Tibial artery (tissue), 4 donors: Measurements from ENCODE around the gene CHRNE.
A peak's percentile ranks its signal among the peaks of the same experiment; 100 is the strongest.

Experiments
- DNase-seq, 2 donors: peaks; one replicate each; pipeline ENCODE4 v3.0.0-alpha.2; 2019
- H3K27ac ChIP-seq, 2 donors: fragments of 200-600 bp; sonication (generic) in 1 of 2; 1 replicate in 1 of 2; 2 replicates in 1 of 2; pipeline ENCODE4 v1.5.1; 2018 to 2019; ENCODE audit warnings: mild to moderate bottlenecking in 1 of 2
- H3K27me3 ChIP-seq, 2 donors: fragments of 200-600 bp; sonication (generic) in 1 of 2; one replicate each; pipeline versions ENCODE4 v1.5.1 to v1.6.0; 2016 to 2019
- H3K36me3 ChIP-seq, 3 donors: fragments of 200-600 bp; sonication (generic) in 2 of 3; one replicate each; pipeline ENCODE4 v1.5.1; 2016 to 2019; ENCODE audit warnings: mild to moderate bottlenecking in 2 of 3
- H3K4me1 ChIP-seq, 4 donors: fragments of 200-600 bp; sonication (generic) in 2 of 4; 1 replicate in 3 of 4; 2 replicates in 1 of 4; pipeline ENCODE4 v1.5.1; 2016 to 2019
- H3K4me3 ChIP-seq, 2 donors: fragments of 200-600 bp; sonication (generic) in 1 of 2; 1 replicate in 1 of 2; 2 replicates in 1 of 2; pipeline ENCODE4 v1.5.1; 2018 to 2019; ENCODE audit warnings: mild to moderate bottlenecking in 2 of 2
- H3K9me3 ChIP-seq, 3 donors: fragments of 200-600 bp; sonication (generic) in 1 of 3; one replicate each; pipeline ENCODE4 v1.5.1; 2016 to 2019
- intact Hi-C: fragments of 100-400 bp; cut with DNase I; formaldehyde crosslinking; loops from one replicate; pipeline ENCODE4 v1.15.0; 2023; ENCODE audit warnings: low total_unique reads
- TF ChIP-seq, protein P1 (sequence below), 2 experiments: fragments of 200-600 bp in 1 of 2; fragments of 450-650 bp in 1 of 2; IDR thresholded peaks; one replicate each; pipeline ENCODE4 v1.5.1; 2017 to 2019; ENCODE audit warnings: antibody characterized with exemption in 2 of 2, mild to moderate bottlenecking in 1 of 2, moderate library complexity in 1 of 2

CHRNE gene

GRCh38 chr17:4891411-4892410 is 11.2 kb downstream of the CHRNE start:
- no peak overlapping the region for H3K4me3 ChIP-seq

GRCh38 chr17:4887581-4887980 is 15.3 kb downstream of the CHRNE start:
- intact Hi-C loops: loop anchor here (5.0 to 10.0 kb wide), 2 partner anchors 53 to 155 kb away; partner anchors contain the start of genes MED11 and MINK1
- TF ChIP-seq, protein P1, sequence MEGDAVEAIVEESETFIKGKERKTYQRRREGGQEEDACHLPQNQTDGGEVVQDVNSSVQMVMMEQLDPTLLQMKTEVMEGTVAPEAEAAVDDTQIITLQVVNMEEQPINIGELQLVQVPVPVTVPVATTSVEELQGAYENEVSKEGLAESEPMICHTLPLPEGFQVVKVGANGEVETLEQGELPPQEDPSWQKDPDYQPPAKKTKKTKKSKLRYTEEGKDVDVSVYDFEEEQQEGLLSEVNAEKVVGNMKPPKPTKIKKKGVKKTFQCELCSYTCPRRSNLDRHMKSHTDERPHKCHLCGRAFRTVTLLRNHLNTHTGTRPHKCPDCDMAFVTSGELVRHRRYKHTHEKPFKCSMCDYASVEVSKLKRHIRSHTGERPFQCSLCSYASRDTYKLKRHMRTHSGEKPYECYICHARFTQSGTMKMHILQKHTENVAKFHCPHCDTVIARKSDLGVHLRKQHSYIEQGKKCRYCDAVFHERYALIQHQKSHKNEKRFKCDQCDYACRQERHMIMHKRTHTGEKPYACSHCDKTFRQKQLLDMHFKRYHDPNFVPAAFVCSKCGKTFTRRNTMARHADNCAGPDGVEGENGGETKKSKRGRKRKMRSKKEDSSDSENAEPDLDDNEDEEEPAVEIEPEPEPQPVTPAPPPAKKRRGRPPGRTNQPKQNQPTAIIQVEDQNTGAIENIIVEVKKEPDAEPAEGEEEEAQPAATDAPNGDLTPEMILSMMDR (IDR thresholded peaks at IDR 0.05): no peak
- Histone ChIP-seq H3K4me1 (no peaks in the 10 kb centered on the region), H3K9me3 (no peaks in the 10 kb centered on the region), H3K27me3 (peaks cover 0 to 6% of the 10 kb centered on the region in 2 donors), H3K36me3 (peaks cover 72 to 93% (median 76%) of the 10 kb centered on the region in 3 donors), H3K27ac (no peak overlapping the region), H3K4me3 (no peak overlapping the region)
- DNase-seq: no peak

More at GRCh38 chr17:4891411-4892410, 11.2 kb downstream of the CHRNE start:
- no peak for DNase-seq
- H3K9me3 ChIP-seq: no peaks in the 10 kb centered on the region
- TF ChIP-seq, protein P1 (IDR thresholded peaks at IDR 0.05): no peak
- no peaks in the 10 kb centered on the region for H3K4me1 ChIP-seq
- intact Hi-C loops: no loop called here
- H3K27ac ChIP-seq: no peak overlapping the region
- peaks cover 84 to 97% (median 90%) of the 10 kb centered on the region in 3 donors for H3K36me3 ChIP-seq
- peaks cover 0 to 6% of the 10 kb centered on the region in 2 donors for H3K27me3 ChIP-seq

DNA sequence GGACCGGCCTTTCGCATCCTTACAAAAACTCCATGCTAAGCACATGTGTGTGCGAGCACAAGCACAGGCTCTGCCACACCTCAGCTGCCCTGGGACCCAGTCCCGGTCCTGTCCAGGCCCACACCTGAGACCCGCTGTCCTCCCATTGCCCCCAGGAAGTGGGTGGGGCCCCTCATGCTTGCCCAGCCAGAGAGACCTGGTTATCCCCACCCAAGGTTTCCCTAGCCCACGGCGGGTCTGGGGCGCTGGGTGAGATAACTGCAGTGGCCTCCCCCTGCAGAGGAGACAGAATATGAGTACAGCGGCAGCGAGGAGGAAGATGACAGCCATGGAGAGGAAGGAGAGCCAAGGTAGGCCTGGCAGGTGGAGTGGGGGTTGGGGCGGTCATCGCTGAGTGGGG is 16.1 kb downstream of the CHRNE start:
- no peaks in the 10 kb centered on the region for H3K9me3 ChIP-seq
- DNase-seq: no peak
- peaks cover 0 to 4% (median 0%) of the 10 kb centered on the region in 4 donors for H3K4me1 ChIP-seq
- intact Hi-C loops: loop anchor here (5.0 to 10.0 kb wide), 2 partner anchors 52 to 155 kb away; partner anchors contain the start of genes MED11 and MINK1
- TF ChIP-seq, protein P1 (IDR thresholded peaks at IDR 0.05): no peak
- H3K36me3 ChIP-seq: peaks cover 65 to 92% (median 68%) of the 10 kb centered on the region in 3 donors
- H3K4me3 ChIP-seq: no peak overlapping the region
- no peak overlapping the region for H3K27ac ChIP-seq
- H3K27me3 ChIP-seq: peaks cover 0 to 6% of the 10 kb centered on the region in 2 donors

DNA sequence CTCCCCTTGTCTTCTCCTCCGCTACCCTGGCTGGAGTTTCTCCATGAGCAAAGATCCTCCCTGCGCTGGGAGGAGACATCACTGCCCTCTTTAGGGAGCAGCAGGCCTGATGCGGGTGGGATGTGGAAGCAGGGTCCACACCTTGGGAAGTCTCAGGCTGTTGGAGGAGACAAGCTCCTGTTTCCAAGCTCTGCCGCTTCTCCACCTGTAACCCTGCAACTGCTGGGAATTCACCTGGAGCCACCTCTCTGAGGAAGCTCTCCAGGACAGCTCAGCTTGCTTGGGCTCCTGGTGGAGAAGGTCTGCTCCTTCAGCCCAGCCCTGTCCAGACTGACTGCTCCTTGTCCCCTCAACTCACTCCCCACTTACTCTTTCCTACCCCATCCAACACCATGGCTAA is 18.4 kb downstream of the CHRNE start:
- peaks cover 41 to 81% (median 45%) of the 10 kb centered on the region in 3 donors for H3K36me3 ChIP-seq
- H3K27ac ChIP-seq: no peak overlapping the region
- peaks cover 0 to 6% (median 0%) of the 10 kb centered on the region in 4 donors for H3K4me1 ChIP-seq
- DNase-seq: no peak
- intact Hi-C loops: loop anchor here (5.0 to 10.0 kb wide), 2 partner anchors 50 to 97 kb away; partner anchors contain the start of genes GLTPD2, MINK1 and VMO1
- H3K27me3 ChIP-seq: no peaks in the 10 kb centered on the region
- H3K4me3 ChIP-seq: no peak overlapping the region
- no peaks in the 10 kb centered on the region for H3K9me3 ChIP-seq
- TF ChIP-seq, protein P1 (IDR thresholded peaks at IDR 0.05): no peak

- Histone ChIP-seq H3K36me3 (peaks cover 35 to 74% (median 38%) of the 10 kb centered on the region in 3 donors), H3K9me3 (no peaks in the 10 kb centered on the region), H3K4me1 (peaks cover 0 to 9% (median 0%) of the 10 kb centered on the region in 4 donors), H3K27ac (no peak overlapping the region), H3K4me3 (no peak overlapping the region), H3K27me3 (no peaks in the 10 kb centered on the region)
- intact Hi-C loops: loop anchor here (5.0 to 10.0 kb wide), 2 partner anchors 47 to 95 kb away; partner anchors contain the start of genes GLTPD2, MINK1 and VMO1
- DNase-seq: no peak
- TF ChIP-seq, protein P1 (IDR thresholded peaks at IDR 0.05): peak; percentile 48 to 58
These were observed 20.9 kb downstream of the CHRNE start for GRCh38 chr17:4881761-4882555.
